ENCODE measurements around the gene PKP1. TPM values are rescaled to one million over a fixed set of nuclear protein-coding genes. Genes with fewer than 3 reads are reported as not detected.

PKP1 gene
- polyA plus RNA-seq, 3 donors = not detected

DNA sequence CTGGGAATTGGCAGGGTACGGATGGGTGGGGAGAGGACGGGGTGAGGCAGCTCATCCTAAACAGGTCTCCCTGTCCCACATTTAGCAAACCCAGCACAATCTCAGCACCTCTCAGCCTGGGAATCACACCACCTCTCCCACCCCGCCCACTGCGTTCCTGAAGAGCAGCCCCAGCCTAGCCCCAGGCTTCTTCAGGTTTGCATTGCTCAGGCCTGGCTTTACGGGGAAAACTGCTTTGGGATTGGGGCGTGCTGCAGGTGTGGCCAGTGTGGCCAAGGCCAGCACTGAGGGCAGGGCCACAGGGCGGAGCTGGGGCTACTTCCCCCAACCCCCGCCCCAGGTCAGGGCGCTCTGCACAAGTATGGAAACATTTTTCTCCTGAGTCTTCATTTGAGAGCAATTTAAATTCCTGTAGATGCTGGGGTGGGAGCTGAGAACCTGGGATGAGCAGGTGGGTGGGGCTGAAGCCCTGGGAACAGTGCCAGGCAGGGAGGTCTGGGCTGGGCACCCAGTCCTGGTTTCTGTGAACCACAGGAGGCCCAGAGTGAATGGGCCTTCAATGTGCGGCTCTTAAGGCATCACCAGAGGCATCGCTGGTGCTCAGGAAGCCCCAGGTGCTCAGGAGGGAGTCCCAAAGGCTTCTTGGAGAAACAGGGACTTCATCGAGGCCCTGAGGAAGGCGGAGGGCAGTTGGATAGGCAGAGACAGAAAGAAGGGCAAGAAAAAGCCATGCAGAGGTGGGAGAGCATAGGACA lies 70.1 kb downstream of the PKP1 start:
- H3K79me2 ChIP-seq (ENCODE audit: insufficient read depth, low read length) = no peaks in the 10 kb centered on the region
- no peaks in the 10 kb centered on the region for H3K9me3 ChIP-seq (replicated peaks in 1 of 2; ENCODE audit: control insufficient read depth in 1 of 2, insufficient read depth in 1 of 2, low read length in 2 of 2)
- intact Hi-C loops (cut with micrococcal nuclease) = no loop called here
- 92% methylated on average over 9 of the region's 13 CpGs for WGBS (ENCODE audit: insufficient coverage)
- Mint-ChIP-seq H3K27me3 (ENCODE audit: low read depth in 3 of 3) (peaks cover 4 to 12% (median 10%) of the 10 kb centered on the region in 3 donors), H3K36me3 (no peaks in the 10 kb centered on the region), H3K4me1 (no peaks in the 10 kb centered on the region), H3K27ac (no peak overlapping the region), H3K4me3 (no peak overlapping the region), H3K9me3 (no peaks in the 10 kb centered on the region)
- H3K4me3 ChIP-seq (replicated peaks in 1 of 3; ENCODE audit: low read depth in 2 of 3, low read length in 3 of 3) = no peak overlapping the region
- no peak overlapping the region for H3K4me2 ChIP-seq (replicated peaks; ENCODE audit: extremely low read depth, low read length, poor library complexity, severe bottlenecking)
- no peak overlapping the region for H3K27ac ChIP-seq (ENCODE audit: low read depth in 1 of 2, low read length in 2 of 2)
- no peak overlapping the region for H3K9ac ChIP-seq (ENCODE audit: insufficient read depth, low read length, poor library complexity, severe bottlenecking)
- H3K36me3 ChIP-seq (replicated peaks in 1 of 2; ENCODE audit: control insufficient read depth in 1 of 2, insufficient read depth in 2 of 2, low read length in 2 of 2) = no peaks in the 10 kb centered on the region
- no peaks in the 10 kb centered on the region for H4K20me1 ChIP-seq (ENCODE audit: insufficient read depth, low read length)
- H3K4me1 ChIP-seq (ENCODE audit: control insufficient read depth in 1 of 2, insufficient read depth in 2 of 2, low read length in 2 of 2) = no peaks in the 10 kb centered on the region
- no peak for DNase-seq
- TF ChIP-seq, protein P1, sequence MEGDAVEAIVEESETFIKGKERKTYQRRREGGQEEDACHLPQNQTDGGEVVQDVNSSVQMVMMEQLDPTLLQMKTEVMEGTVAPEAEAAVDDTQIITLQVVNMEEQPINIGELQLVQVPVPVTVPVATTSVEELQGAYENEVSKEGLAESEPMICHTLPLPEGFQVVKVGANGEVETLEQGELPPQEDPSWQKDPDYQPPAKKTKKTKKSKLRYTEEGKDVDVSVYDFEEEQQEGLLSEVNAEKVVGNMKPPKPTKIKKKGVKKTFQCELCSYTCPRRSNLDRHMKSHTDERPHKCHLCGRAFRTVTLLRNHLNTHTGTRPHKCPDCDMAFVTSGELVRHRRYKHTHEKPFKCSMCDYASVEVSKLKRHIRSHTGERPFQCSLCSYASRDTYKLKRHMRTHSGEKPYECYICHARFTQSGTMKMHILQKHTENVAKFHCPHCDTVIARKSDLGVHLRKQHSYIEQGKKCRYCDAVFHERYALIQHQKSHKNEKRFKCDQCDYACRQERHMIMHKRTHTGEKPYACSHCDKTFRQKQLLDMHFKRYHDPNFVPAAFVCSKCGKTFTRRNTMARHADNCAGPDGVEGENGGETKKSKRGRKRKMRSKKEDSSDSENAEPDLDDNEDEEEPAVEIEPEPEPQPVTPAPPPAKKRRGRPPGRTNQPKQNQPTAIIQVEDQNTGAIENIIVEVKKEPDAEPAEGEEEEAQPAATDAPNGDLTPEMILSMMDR (IDR thresholded peaks at IDR 0.05) = no peak
- no peak overlapping the region for H2AFZ ChIP-seq (ENCODE audit: insufficient read depth, low read depth, low read length, poor library complexity, severe bottlenecking)
- H3K27me3 ChIP-seq (ENCODE audit: control insufficient read depth in 2 of 2, insufficient read depth in 2 of 2, low read length in 2 of 2) = no peaks in the 10 kb centered on the region

DNA sequence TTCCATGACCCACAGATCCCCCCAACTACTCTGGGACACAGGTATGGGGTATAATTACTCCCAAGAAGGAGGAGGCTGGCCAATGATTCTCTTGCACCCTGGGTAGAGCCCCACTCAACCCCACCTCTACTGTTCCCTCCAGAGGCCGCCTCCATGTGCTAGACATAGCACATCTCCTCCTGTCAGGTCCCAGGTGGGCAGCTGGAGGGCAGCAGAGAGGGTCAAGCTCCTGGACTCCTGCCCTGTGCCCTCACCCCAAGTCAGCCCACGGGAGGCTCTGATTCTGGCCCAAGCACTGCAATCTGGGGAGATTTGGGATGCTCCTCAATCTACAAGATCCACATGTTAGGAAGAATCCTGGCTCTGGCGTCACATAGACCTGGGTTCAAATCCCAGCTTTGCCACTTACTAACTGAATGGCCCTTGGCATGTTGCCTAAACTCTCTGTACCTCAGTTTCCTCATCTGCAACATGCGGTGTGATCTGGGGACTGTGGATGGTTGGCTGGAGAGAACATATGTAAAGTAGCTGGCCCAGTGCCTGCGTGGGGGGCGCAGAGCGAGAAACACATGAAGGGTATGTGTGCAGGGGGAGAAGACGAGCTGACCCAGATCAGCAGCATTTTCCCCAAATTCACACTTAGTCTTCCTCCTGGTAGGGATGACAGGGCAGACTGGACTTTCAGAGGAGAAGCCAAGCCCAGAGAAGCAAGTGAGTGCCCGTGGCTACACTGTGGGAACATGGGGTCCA lies 71.0 kb downstream of the PKP1 start:
- Histone ChIP-seq H3K9me3 (replicated peaks in 1 of 2; ENCODE audit: control insufficient read depth in 1 of 2, insufficient read depth in 1 of 2, low read length in 2 of 2) (no peaks in the 10 kb centered on the region), H3K4me1 (ENCODE audit: control insufficient read depth in 1 of 2, insufficient read depth in 2 of 2, low read length in 2 of 2) (no peaks in the 10 kb centered on the region), H3K9ac (ENCODE audit: insufficient read depth, low read length, poor library complexity, severe bottlenecking) (no peak overlapping the region), H3K27ac (ENCODE audit: low read depth in 1 of 2, low read length in 2 of 2) (no peak overlapping the region), H3K4me2 (replicated peaks; ENCODE audit: extremely low read depth, low read length, poor library complexity, severe bottlenecking) (no peak overlapping the region), H4K20me1 (ENCODE audit: insufficient read depth, low read length) (no peaks in the 10 kb centered on the region), H3K36me3 (replicated peaks in 1 of 2; ENCODE audit: control insufficient read depth in 1 of 2, insufficient read depth in 2 of 2, low read length in 2 of 2) (no peaks in the 10 kb centered on the region), H3K79me2 (ENCODE audit: insufficient read depth, low read length) (no peaks in the 10 kb centered on the region), H3K4me3 (replicated peaks in 1 of 3; ENCODE audit: low read depth in 2 of 3, low read length in 3 of 3) (no peak overlapping the region), H2AFZ (ENCODE audit: insufficient read depth, low read depth, low read length, poor library complexity, severe bottlenecking) (no peak overlapping the region), H3K27me3 (ENCODE audit: control insufficient read depth in 2 of 2, insufficient read depth in 2 of 2, low read length in 2 of 2) (no peaks in the 10 kb centered on the region)
- TF ChIP-seq, protein P1 (IDR thresholded peaks at IDR 0.05) = no peak
- Mint-ChIP-seq H3K27me3 (ENCODE audit: low read depth in 3 of 3) (peaks cover 4 to 12% (median 10%) of the 10 kb centered on the region in 3 donors), H3K36me3 (no peaks in the 10 kb centered on the region), H3K27ac (no peak overlapping the region), H3K4me3 (no peak overlapping the region), H3K4me1 (no peaks in the 10 kb centered on the region), H3K9me3 (no peaks in the 10 kb centered on the region)
- no peak for DNase-seq
- intact Hi-C loops (cut with micrococcal nuclease) = no loop called here
- WGBS (ENCODE audit: insufficient coverage) = 93% methylated on average over 2 of the region's 9 CpGs

Data from CD14-positive monocyte (primary cell).